GM19324 (cell line): ENCODE results near the gene DRAXIN.

ENCODE experiments used
- ATAC-seq: cut with Tn5 transposase; IDR thresholded peaks from one replicate; pipeline ENCODE4 v1.9.1; 2021; ENCODE audit warnings: mild to moderate bottlenecking, moderate library complexity; ENCODE audit not compliant: unreplicated experiment, low FRiP score

The DRAXIN gene

DNA sequence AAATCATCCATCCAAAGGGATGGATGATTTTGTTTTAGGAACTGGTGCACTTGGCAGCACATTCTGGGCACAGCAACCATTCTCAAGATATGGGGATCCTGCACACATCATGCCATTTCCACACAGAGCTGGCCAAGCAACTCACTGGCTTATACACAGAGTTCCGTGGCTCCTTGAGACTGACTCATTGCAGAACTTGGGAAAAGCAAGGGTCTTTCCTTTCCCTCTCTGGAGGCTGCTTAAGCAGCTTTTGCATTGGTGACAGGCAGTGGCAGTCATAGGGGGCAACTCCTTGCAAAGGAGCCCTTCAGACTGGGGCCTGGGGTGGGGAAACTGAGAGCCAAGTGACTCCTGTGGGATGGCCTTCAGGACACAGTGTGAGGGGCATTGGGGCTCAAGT lies 8.7 kb upstream of the DRAXIN start:
- no peak for ATAC-seq

GRCh38 chr1:11684070-11684469 lies 7.4 kb upstream of the DRAXIN start:
- no peak for ATAC-seq

GRCh38 chr1:11685210-11685752 lies 6.2 kb upstream of the DRAXIN start:
- ATAC-seq, result no peak

- ATAC-seq, result no peak
Measured at GRCh38 chr1:11688506-11688905, 3.0 kb upstream of the DRAXIN start.

GRCh38 chr1:11690397-11691301 lies 861 bp upstream of the DRAXIN start:
- no peak for ATAC-seq

- no peak for ATAC-seq
Measured at GRCh38 chr1:11691928-11692711, 610 bp downstream of the DRAXIN start.

- no peak for ATAC-seq
Measured at GRCh38 chr1:11693024-11693590, 1.6 kb downstream of the DRAXIN start.

DNA sequence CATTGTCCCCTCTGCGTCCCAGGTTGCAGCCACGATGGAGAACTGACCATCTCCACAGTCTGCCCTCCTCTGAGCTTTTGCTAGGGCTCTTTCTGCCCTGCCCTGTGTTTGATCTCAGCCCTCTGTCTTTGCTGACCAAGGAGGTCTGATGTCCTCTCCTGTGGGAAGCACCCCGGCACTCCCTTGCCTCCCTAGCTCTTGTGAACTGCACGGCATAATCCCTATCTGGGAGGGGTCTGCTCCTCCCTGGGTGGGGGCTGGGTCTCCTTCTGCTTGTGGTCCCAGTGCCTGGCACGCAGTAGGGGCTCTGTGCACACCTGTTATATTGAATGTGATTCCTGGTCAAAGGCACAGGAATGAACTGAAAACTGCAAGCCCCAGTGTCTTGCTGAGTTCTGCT lies 2.4 kb downstream of the DRAXIN start:
- no peak for ATAC-seq

- no peak for ATAC-seq
Measured at GRCh38 chr1:11695861-11696260, 4.4 kb downstream of the DRAXIN start.

GRCh38 chr1:11697188-11697892 lies 5.8 kb downstream of the DRAXIN start:
- ATAC-seq, result no peak

- ATAC-seq, result no peak
Measured at GRCh38 chr1:11697893-11698210, 6.3 kb downstream of the DRAXIN start.

DNA sequence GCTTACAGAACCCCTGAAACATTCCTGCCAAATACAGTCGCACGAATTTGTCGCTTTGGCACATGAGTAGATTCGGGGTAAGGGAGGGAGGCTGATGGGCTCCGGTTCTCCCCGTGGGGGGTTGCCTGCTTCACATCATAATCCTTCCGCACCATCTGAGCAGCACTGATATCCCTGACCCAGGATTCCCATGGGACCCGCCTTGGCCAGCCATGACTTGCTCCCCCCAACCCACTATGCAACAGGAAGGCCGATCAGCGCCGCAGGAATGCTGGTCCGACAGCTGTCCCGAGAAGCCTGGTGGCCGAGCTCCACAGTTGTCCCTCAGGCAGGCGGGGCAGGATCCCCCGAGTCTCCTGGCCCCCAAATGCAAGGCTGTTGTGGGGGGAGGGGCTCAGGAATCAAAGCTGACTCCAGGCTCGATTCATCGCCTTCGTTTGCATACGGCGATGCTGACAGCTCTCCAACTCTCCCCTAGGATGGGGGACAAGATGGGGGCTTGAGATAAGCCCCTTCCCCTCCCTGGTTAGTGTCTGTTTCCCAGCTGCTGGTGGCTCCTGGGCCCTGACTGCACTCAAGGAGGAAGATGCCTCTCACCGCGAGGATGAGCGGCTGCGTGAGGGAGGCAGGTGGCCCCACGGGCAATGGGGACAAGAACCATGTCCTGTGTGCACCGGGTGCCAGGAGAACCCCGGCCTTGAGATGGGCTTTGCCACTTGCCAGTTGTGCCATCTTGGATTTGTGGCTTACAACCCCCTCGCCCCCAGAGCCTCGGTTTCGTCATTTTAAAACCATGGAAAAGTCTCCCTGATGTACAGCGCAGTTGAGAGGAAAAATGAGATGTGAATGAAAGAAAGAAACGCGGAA lies 9.3 kb downstream of the DRAXIN start:
- no peak for ATAC-seq

- no peak for ATAC-seq
Measured at GRCh38 chr1:11701551-11701961, 10.0 kb downstream of the DRAXIN start.

- no peak for ATAC-seq
Measured at GRCh38 chr1:11701981-11702803, 10.7 kb downstream of the DRAXIN start.

DNA sequence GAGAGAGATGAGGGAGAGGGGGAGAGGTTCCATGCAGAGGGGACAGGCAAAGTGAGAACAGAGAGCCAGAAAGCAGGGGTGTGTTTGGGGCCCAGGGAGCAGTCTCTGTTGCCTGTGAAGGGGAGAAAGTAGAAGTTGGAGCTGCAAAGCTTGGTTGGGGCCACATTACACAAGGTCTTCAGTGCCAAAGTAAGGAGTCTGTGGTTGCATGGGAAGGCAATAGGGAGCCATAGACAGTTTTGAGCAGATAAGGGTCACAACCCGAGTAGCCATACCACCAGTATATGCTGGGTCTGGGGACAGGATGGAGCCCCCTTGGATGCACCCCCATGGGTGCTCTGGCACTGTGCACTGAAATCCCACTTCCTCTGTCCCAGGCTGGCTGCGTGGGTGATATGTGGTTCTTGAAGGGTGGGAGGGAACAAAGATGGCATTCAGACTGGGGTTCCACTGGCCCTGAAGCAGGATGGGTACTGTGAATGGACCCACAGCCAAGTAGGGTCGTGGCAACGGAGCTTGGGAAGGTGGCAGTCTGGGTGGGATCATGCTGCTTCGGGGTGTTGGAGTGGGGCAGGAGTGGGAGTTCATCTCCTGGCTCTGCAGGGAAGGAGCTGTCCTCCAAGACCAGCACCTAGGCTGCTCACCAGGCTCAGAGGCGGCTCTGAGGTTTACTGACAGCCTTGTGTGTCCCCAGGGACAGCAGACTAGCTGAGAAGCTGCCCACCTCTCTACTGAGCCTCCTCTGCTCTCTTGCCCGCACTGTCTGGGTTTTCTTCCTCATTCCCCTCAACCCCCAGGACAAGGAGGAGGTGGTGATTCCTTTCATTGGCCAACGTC lies 12.1 kb downstream of the DRAXIN start:
- ATAC-seq, result no peak

GRCh38 chr1:11704194-11704529 lies 12.7 kb downstream of the DRAXIN start:
- no peak for ATAC-seq

DNA sequence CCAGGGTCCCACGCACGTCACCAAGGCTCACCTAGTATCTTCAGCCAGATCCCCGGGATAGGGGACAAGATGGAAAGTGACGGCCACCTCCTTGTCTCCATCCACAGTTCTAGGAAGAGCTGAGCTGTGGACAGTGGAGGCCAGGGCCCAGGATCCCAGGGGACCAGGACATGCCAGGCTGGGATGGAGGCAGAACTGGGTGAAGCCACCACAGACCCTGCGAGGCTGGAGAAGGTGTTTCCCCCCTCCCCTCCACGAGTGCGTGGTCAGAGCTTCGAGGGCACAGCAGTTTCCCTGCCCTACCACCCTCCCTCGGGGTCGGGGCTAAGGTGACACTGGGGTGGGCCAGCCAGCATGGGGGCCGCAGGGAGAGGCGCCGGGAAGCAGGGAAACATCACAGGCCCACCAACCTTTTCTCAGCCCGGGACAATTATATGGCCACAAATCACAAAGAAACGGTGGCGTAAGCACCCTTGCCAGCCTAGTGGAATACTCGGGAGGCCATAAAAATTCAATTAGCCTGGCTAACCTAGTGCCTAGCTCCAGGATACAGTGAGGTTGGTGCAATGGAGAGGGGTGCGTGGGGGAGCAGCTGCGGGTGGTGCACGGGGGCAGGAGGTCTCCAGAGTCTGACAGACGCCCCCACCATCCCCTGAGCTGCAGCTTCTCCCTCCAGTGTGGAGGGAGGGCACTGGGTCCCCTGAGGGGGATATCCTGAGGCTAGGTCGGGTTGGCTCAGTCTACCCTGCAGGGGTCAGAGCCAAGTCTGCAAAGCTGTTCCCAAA lies 13.4 kb downstream of the DRAXIN start:
- ATAC-seq, result no peak
